ENCODE data around the gene RAB36.

RAB36 gene

DNA sequence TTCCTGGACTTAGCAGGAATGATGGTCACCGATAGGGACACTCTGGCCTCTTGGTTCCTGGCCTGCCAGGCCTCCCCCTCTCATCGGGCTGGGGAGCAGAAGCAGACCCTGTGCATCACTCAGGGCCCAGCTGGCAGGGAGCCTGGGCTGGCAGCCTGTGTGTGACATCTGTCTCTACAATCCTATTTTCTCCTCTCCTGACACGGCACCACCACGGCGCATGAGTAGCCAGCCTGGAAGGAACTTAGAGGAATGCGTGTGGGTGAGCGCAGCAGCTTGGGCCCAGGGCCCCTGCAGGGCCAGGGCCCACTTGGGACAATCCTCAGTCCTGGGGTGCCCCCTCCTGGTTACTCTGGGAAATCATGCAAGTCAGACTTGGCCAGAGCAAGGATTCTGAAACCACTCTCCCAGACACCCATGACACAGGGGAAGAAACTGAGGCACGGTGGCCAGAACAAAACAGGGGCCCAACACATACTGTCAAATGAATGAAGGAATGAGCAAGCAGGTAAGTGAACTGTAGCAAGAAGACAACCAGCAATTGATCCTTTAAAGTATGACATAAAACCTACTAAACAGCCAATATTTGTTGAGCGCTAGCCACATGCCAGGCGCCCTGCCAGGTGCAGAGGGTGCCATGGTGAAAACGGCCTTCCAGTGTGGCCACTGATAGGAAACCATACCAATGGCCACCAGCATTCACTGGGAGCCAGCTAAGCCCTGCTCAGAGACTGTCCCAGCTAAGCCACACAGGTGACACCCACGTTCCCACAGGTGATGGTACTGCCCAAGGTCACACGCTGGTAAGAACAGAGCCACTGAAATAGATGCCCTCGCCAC lies 16.8 kb upstream of the RAB36 start:
- Histone ChIP-seq H2AFZ (ENCODE audit: low read length) (peak overlapping the region; percentile 80), H2AK5ac (ENCODE audit: low read depth, low read length) (peak overlapping the region; percentile 53), H4K91ac (ENCODE audit: low read depth, low read length, poor library complexity) (no peak overlapping the region), H3K79me1 (ENCODE audit: low read depth, low read length) (peaks cover 2% of the 10 kb centered on the region), H4K8ac (ENCODE audit: low read depth, low read length) (no peak overlapping the region), H3K4me3 (ENCODE audit: low read length in 2 of 2) (no peak overlapping the region), H2BK15ac (ENCODE audit: low read length) (peak overlapping the region; percentile 15), H3K4me2 (ENCODE audit: insufficient read depth, low read length, poor library complexity, severe bottlenecking) (no peak overlapping the region), H3K9me3 (replicated peaks in 1 of 2; ENCODE audit: control insufficient read depth in 2 of 2, insufficient read depth in 1 of 2, low read depth in 1 of 2, low read length in 2 of 2) (no peaks in the 10 kb centered on the region), H3K27ac (replicated peaks; ENCODE audit: low read length) (no peak overlapping the region), H3K36me3 (replicated peaks in 1 of 2; ENCODE audit: control insufficient read depth in 2 of 2, insufficient read depth in 2 of 2, low read length in 2 of 2) (peaks cover 3 to 8% of the 10 kb centered on the region in 2 donors), H2BK12ac (ENCODE audit: low read length) (no peak overlapping the region), H3K27me3 (ENCODE audit: control insufficient read depth in 3 of 3, insufficient read depth in 3 of 3, low read depth in 1 of 3, low read length in 3 of 3) (no peaks in the 10 kb centered on the region), H3K9ac (ENCODE audit: low read depth, low read length, poor library complexity) (peak overlapping the region; percentile 75), H3K4me1 (ENCODE audit: control insufficient read depth in 2 of 2, insufficient read depth in 1 of 2, low read depth in 1 of 2, low read length in 2 of 2) (peaks cover 3% of the 10 kb centered on the region in 2 donors), H3K4ac (ENCODE audit: low read length) (no peak overlapping the region), H3K14ac (ENCODE audit: low read length) (no peak overlapping the region), H3K18ac (ENCODE audit: low read length) (no peak overlapping the region), H2BK5ac (ENCODE audit: low read length) (no peak overlapping the region), H3K23ac (ENCODE audit: low read depth, low read length, poor library complexity) (peak overlapping the region; percentile 83), H2BK120ac (ENCODE audit: low read depth, low read length) (no peak overlapping the region)
- DNase-seq (ENCODE audit: low spot score) = peak; percentile 72
- no CpG with 5 or more reads among the region's 14 CpGs for WGBS, 2 donors (ENCODE audit: extremely low coverage in 2 of 2, insufficient read length in 2 of 2, insufficient replicate concordance in 1 of 2)

DNA sequence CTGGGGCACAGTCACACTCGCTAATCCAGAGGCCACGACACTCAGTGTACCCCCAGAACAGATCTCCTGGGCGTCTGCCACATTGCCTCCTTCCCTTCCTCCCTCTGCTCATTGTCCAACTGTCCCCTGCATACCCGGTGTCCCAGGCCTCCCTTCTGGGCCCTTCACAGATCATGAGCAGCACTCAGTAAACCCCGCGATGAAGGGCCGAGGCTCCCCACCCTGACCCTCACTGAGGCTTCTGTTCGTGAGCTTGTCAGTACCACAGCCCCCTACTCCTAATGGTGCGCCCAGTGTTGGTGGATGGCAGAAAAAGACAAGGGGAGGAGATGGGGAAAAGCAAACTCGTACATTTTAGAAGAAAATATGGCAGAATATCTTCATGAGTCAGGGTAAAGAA lies 16.1 kb upstream of the RAB36 start:
- Histone ChIP-seq H2BK12ac (ENCODE audit: low read length) (no peak overlapping the region), H3K4me3 (ENCODE audit: low read length in 2 of 2) (no peak overlapping the region), H2BK5ac (ENCODE audit: low read length) (no peak overlapping the region), H3K14ac (ENCODE audit: low read length) (no peak overlapping the region), H3K27ac (replicated peaks; ENCODE audit: low read length) (no peak overlapping the region), H2AK5ac (ENCODE audit: low read depth, low read length) (peak overlapping the region; percentile 53), H2BK120ac (ENCODE audit: low read depth, low read length) (no peak overlapping the region), H3K27me3 (ENCODE audit: control insufficient read depth in 3 of 3, insufficient read depth in 3 of 3, low read depth in 1 of 3, low read length in 3 of 3) (no peaks in the 10 kb centered on the region), H4K91ac (ENCODE audit: low read depth, low read length, poor library complexity) (no peak overlapping the region), H3K9ac (ENCODE audit: low read depth, low read length, poor library complexity) (no peak overlapping the region), H2AFZ (ENCODE audit: low read length) (no peak overlapping the region), H3K4ac (ENCODE audit: low read length) (no peak overlapping the region), H3K4me1 (ENCODE audit: control insufficient read depth in 2 of 2, insufficient read depth in 1 of 2, low read depth in 1 of 2, low read length in 2 of 2) (peaks cover 3% of the 10 kb centered on the region in 2 donors), H3K36me3 (replicated peaks in 1 of 2; ENCODE audit: control insufficient read depth in 2 of 2, insufficient read depth in 2 of 2, low read length in 2 of 2) (peaks cover 0 to 5% of the 10 kb centered on the region in 2 donors), H2BK15ac (ENCODE audit: low read length) (no peak overlapping the region), H3K18ac (ENCODE audit: low read length) (no peak overlapping the region), H3K9me3 (replicated peaks in 1 of 2; ENCODE audit: control insufficient read depth in 2 of 2, insufficient read depth in 1 of 2, low read depth in 1 of 2, low read length in 2 of 2) (no peaks in the 10 kb centered on the region), H4K8ac (ENCODE audit: low read depth, low read length) (no peak overlapping the region), H3K4me2 (ENCODE audit: insufficient read depth, low read length, poor library complexity, severe bottlenecking) (no peak overlapping the region), H3K23ac (ENCODE audit: low read depth, low read length, poor library complexity) (peak overlapping the region; percentile 83), H3K79me1 (ENCODE audit: low read depth, low read length) (no peaks in the 10 kb centered on the region)
- WGBS, 2 donors (ENCODE audit: extremely low coverage in 2 of 2, insufficient read length in 2 of 2, insufficient replicate concordance in 1 of 2) = no CpG with 5 or more reads among the region's 10 CpGs
- DNase-seq (ENCODE audit: low spot score) = no peak

- peak overlapping the region; percentile 37 for H3K23ac ChIP-seq (ENCODE audit: low read depth, low read length, poor library complexity)
- no peak for DNase-seq (ENCODE audit: low spot score)
- no peak overlapping the region for H2AFZ ChIP-seq (ENCODE audit: low read length)
- H3K9ac ChIP-seq (ENCODE audit: low read depth, low read length, poor library complexity) = no peak overlapping the region
- H3K36me3 ChIP-seq (replicated peaks in 1 of 2; ENCODE audit: control insufficient read depth in 2 of 2, insufficient read depth in 2 of 2, low read length in 2 of 2) = peaks cover 0 to 2% of the 10 kb centered on the region in 2 donors
- H3K18ac ChIP-seq (ENCODE audit: low read length) = peak overlapping the region; percentile 27
- no peak overlapping the region for H2BK12ac ChIP-seq (ENCODE audit: low read length)
- no peak overlapping the region for H3K4ac ChIP-seq (ENCODE audit: low read length)
- H2BK15ac ChIP-seq (ENCODE audit: low read length) = no peak overlapping the region
- no peaks in the 10 kb centered on the region for H3K9me3 ChIP-seq (replicated peaks in 1 of 2; ENCODE audit: control insufficient read depth in 2 of 2, insufficient read depth in 1 of 2, low read depth in 1 of 2, low read length in 2 of 2)
- H4K91ac ChIP-seq (ENCODE audit: low read depth, low read length, poor library complexity) = no peak overlapping the region
- peaks cover 3 to 5% of the 10 kb centered on the region in 2 donors for H3K4me1 ChIP-seq (ENCODE audit: control insufficient read depth in 2 of 2, insufficient read depth in 1 of 2, low read depth in 1 of 2, low read length in 2 of 2)
- no peaks in the 10 kb centered on the region for H3K79me1 ChIP-seq (ENCODE audit: low read depth, low read length)
- H2AK5ac ChIP-seq (ENCODE audit: low read depth, low read length) = no peak overlapping the region
- H2BK120ac ChIP-seq (ENCODE audit: low read depth, low read length) = no peak overlapping the region
- no peak overlapping the region for H3K4me3 ChIP-seq (ENCODE audit: low read length in 2 of 2)
- no peak overlapping the region for H3K27ac ChIP-seq (replicated peaks; ENCODE audit: low read length)
- no peak overlapping the region for H4K8ac ChIP-seq (ENCODE audit: low read depth, low read length)
- no peak overlapping the region for H3K14ac ChIP-seq (ENCODE audit: low read length)
- no peak overlapping the region for H2BK5ac ChIP-seq (ENCODE audit: low read length)
- no CpG with 5 or more reads among the region's 3 CpGs for WGBS, 2 donors (ENCODE audit: extremely low coverage in 2 of 2, insufficient read length in 2 of 2, insufficient replicate concordance in 1 of 2)
- no peak overlapping the region for H3K4me2 ChIP-seq (ENCODE audit: insufficient read depth, low read length, poor library complexity, severe bottlenecking)
- no peaks in the 10 kb centered on the region for H3K27me3 ChIP-seq (ENCODE audit: control insufficient read depth in 3 of 3, insufficient read depth in 3 of 3, low read depth in 1 of 3, low read length in 3 of 3)
Observed at GRCh38 chr22:23130697-23131096, 14.6 kb upstream of the RAB36 start.

- no CpG with 5 or more reads among the region's 6 CpGs for WGBS, 2 donors (ENCODE audit: extremely low coverage in 2 of 2, insufficient read length in 2 of 2, insufficient replicate concordance in 1 of 2)
- DNase-seq (ENCODE audit: low spot score) = no peak
- no peak overlapping the region for H4K91ac ChIP-seq (ENCODE audit: low read depth, low read length, poor library complexity)
- no peak overlapping the region for H3K4ac ChIP-seq (ENCODE audit: low read length)
- H3K4me1 ChIP-seq (ENCODE audit: control insufficient read depth in 2 of 2, insufficient read depth in 1 of 2, low read depth in 1 of 2, low read length in 2 of 2) = peaks cover 3 to 8% of the 10 kb centered on the region in 2 donors
- H3K36me3 ChIP-seq (replicated peaks in 1 of 2; ENCODE audit: control insufficient read depth in 2 of 2, insufficient read depth in 2 of 2, low read length in 2 of 2) = no peaks in the 10 kb centered on the region
- no peaks in the 10 kb centered on the region for H3K27me3 ChIP-seq (ENCODE audit: control insufficient read depth in 3 of 3, insufficient read depth in 3 of 3, low read depth in 1 of 3, low read length in 3 of 3)
- H2AFZ ChIP-seq (ENCODE audit: low read length) = no peak overlapping the region
- H3K4me2 ChIP-seq (ENCODE audit: insufficient read depth, low read length, poor library complexity, severe bottlenecking) = no peak overlapping the region
- no peak overlapping the region for H3K4me3 ChIP-seq (ENCODE audit: low read length in 2 of 2)
- H2BK15ac ChIP-seq (ENCODE audit: low read length) = no peak overlapping the region
- H3K23ac ChIP-seq (ENCODE audit: low read depth, low read length, poor library complexity) = peak overlapping the region; percentile 26
- H2BK12ac ChIP-seq (ENCODE audit: low read length) = no peak overlapping the region
- no peak overlapping the region for H3K27ac ChIP-seq (replicated peaks; ENCODE audit: low read length)
- H3K9me3 ChIP-seq (replicated peaks in 1 of 2; ENCODE audit: control insufficient read depth in 2 of 2, insufficient read depth in 1 of 2, low read depth in 1 of 2, low read length in 2 of 2) = no peaks in the 10 kb centered on the region
- no peak overlapping the region for H3K9ac ChIP-seq (ENCODE audit: low read depth, low read length, poor library complexity)
- H4K8ac ChIP-seq (ENCODE audit: low read depth, low read length) = no peak overlapping the region
- H3K14ac ChIP-seq (ENCODE audit: low read length) = no peak overlapping the region
- H2AK5ac ChIP-seq (ENCODE audit: low read depth, low read length) = no peak overlapping the region
- H3K79me1 ChIP-seq (ENCODE audit: low read depth, low read length) = no peaks in the 10 kb centered on the region
- no peak overlapping the region for H2BK120ac ChIP-seq (ENCODE audit: low read depth, low read length)
- no peak overlapping the region for H2BK5ac ChIP-seq (ENCODE audit: low read length)
- no peak overlapping the region for H3K18ac ChIP-seq (ENCODE audit: low read length)
Observed at GRCh38 chr22:23131931-23132330, 13.3 kb upstream of the RAB36 start.
